K562 (cell line): ENCODE data around the gene RHOC. TPM values are rescaled to one million over a fixed set of nuclear protein-coding genes. Genes with fewer than 3 reads are reported as not detected.

ENCODE experiments used
- ATAC-seq: fragments of 200-7000 bp; cut with Tn5 transposase; 3 replicates; pipeline ENCODE4 v1.9.1; 2020; ENCODE audit warnings: moderate library complexity
- BruUV-seq: library from RNA; stranded (reverse); fragments of 400-500 nt; replicated peaks from 2 replicates; lab custom pipeline; 2021; lab: Mats Ljungman, UMichigan
- CTCF ChIA-PET: fragments of 300-600 bp; formaldehyde crosslinking; extraction: SDS; loops from one replicate; lab custom pipeline; 2021; ENCODE audit warnings: low intra/inter-chr PET ratio; lab: Yijun Ruan, JAX
- POLR2A ChIA-PET: fragments of 300-600, 350-650 bp; sonication (Branson Sonifier 250); formaldehyde crosslinking; extraction: SDS; loops from one replicate; lab custom pipeline; 2021; ENCODE audit warnings: antibody characterized with exemption, inconsistent platforms; lab: Yijun Ruan, JAX
- DNase-seq, 4 experiments: peaks; one replicate each; pipeline versions ENCODE4 v3.0.0 to v3.0.0-alpha.2; 2011 to 2018; ENCODE audit warnings: low spot score in 3 of 4, mixed read lengths in 3 of 4; ENCODE audit errors: extremely low read depth in 1 of 4
- FAIRE-seq: peaks from 2 replicates; lab custom pipeline; 2011; peaks lifted over from hg19 to GRCh38; lab: Jason Lieb, UNC
- H2AFZ ChIP-seq: 2 replicates; pipeline ENCODE4 v1.6.0; 2011; ENCODE audit warnings: low read depth, low read length, control low read depth, inconsistent platforms
- H3K27ac ChIP-seq: fragments of 200-600 bp; 3 replicates; pipeline ENCODE4 v1.8.0; 2011; ENCODE audit warnings: low read depth, mild to moderate bottlenecking, control low read depth, inconsistent platforms, low read length, moderate library complexity, mixed read lengths; ENCODE audit errors: extremely low read depth
- H3K27me3 ChIP-seq, 2 experiments: fragments of 300-600 bp in 1 of 2; 2 replicates in 1 of 2; 3 replicates in 1 of 2; pipeline versions ENCODE4 v1.6.0 to v1.8.0; 2011; ENCODE audit warnings: inconsistent platforms in 2 of 2, low read length in 2 of 2, mild to moderate bottlenecking in 1 of 2, mixed read lengths in 1 of 2, moderate library complexity in 1 of 2; ENCODE audit not compliant: control insufficient read depth in 2 of 2, insufficient read depth in 2 of 2
- H3K36me3 ChIP-seq: fragments of 300-600 bp; 3 replicates; pipeline ENCODE4 v1.8.0; 2011; ENCODE audit warnings: mild to moderate bottlenecking, low read length, inconsistent platforms; ENCODE audit not compliant: control insufficient read depth, insufficient read depth
- H3K4me1 ChIP-seq, 2 experiments: fragments of 200-600 bp in 1 of 2; replicated peaks in 1 of 2; 2 replicates in 1 of 2; 3 replicates in 1 of 2; pipeline versions ENCODE4 v1.5.1 to v1.8.0; 2011; ENCODE audit warnings: inconsistent platforms in 2 of 2, low read length in 2 of 2, mild to moderate bottlenecking in 1 of 2, mixed read lengths in 1 of 2, moderate library complexity in 1 of 2; ENCODE audit not compliant: control insufficient read depth in 2 of 2, insufficient read depth in 2 of 2
- H3K4me2 ChIP-seq: 2 replicates; pipeline ENCODE4 v1.6.1; 2011; ENCODE audit warnings: low read length, control low read depth, inconsistent platforms, mixed read lengths; ENCODE audit not compliant: insufficient read depth
- H3K4me3 ChIP-seq: fragments of 200-600 bp; sonication (generic), shearing (Covaris generic); 2 replicates; pipeline ENCODE4 v1.5.1; 2016; ENCODE audit warnings: control low read depth, inconsistent platforms
- H3K79me2 ChIP-seq: fragments of 200-600 bp; 3 replicates; pipeline ENCODE4 v1.8.0; 2011; ENCODE audit warnings: low read length, inconsistent platforms; ENCODE audit not compliant: control insufficient read depth, insufficient read depth
- H3K9ac ChIP-seq, 2 experiments: 2 replicates each; pipeline versions ENCODE4 v1.6.0 to v1.6.1; 2011; ENCODE audit warnings: low read depth in 2 of 2, low read length in 2 of 2, control low read depth in 1 of 2, inconsistent platforms in 1 of 2, mild to moderate bottlenecking in 1 of 2, mixed read lengths in 1 of 2; ENCODE audit not compliant: insufficient read depth in 1 of 2
- H3K9me1 ChIP-seq: one replicate; pipeline ENCODE4 v1.6.0; 2011; ENCODE audit warnings: inconsistent platforms, mild to moderate bottlenecking, low read length, moderate library complexity; ENCODE audit not compliant: control insufficient read depth, insufficient read depth
- H3K9me3 ChIP-seq: replicated peaks from 2 replicates; pipeline ENCODE4 v1.5.1; 2011; ENCODE audit warnings: low read depth, low read length, inconsistent platforms; ENCODE audit not compliant: control insufficient read depth, insufficient read depth
- H4K20me1 ChIP-seq: replicated peaks from 2 replicates; pipeline ENCODE4 v1.6.1; 2011; ENCODE audit warnings: low read length, inconsistent platforms, mixed read lengths; ENCODE audit not compliant: control insufficient read depth, insufficient read depth
- FOXA3 ChIP-seq, 2 experiments: fragments of 450-650 bp in 1 of 2; sonication (generic) in 1 of 2; formaldehyde crosslinking; IDR thresholded peaks in 1 of 2; conservative IDR thresholded peaks in 1 of 2; 2 replicates each; pipeline versions ENCODE4 v1.4.0 to v1.8.0; 2020 to 2022; ENCODE audit warnings: mild to moderate bottlenecking in 2 of 2, missing genetic modification reagents in 1 of 2
- MYNN ChIP-seq, 2 experiments: sonication (generic); formaldehyde crosslinking in 1 of 2; IDR thresholded peaks; 2 replicates each; pipeline versions ENCODE4 v1.5.0 to v1.6.1; 2016 to 2020; ENCODE audit warnings: antibody characterized with exemption in 1 of 2, missing genetic modification reagents in 1 of 2
- PTTG1 ChIP-seq: fragments of 450-650 bp; IDR thresholded peaks from 2 replicates; pipeline ENCODE4 v1.6.1; 2016; ENCODE audit warnings: low read depth, mild to moderate bottlenecking, missing genetic modification characterization, missing compliant biosample characterization
- ZNF124 ChIP-seq: sonication (generic); formaldehyde crosslinking; IDR thresholded peaks from 2 replicates; pipeline ENCODE4 v1.8.1; 2022; ENCODE audit warnings: missing genetic modification reagents
- ZNF766 ChIP-seq: fragments of 200-800 bp; sonication (Bioruptor generic); conservative IDR thresholded peaks from 2 replicates; pipeline ENCODE4 v1.6.1; 2016; ENCODE audit warnings: missing genetic modification characterization, missing compliant biosample characterization
- WGBS: fragments of 100-300 bp; shearing (Covaris generic); methylation state at CpG from one replicate; pipeline ENCODE4 v1.1.6; 2016; ENCODE audit warnings: low coverage, mixed read lengths; ENCODE audit not compliant: insufficient coverage; ENCODE audit errors: missing lambda C conversion rate; 5-methylcytosine and 5-hydroxymethylcytosine counted together
- in situ Hi-C: fragments of 300-500 bp; cut with MboI; formaldehyde crosslinking; loops from 4 replicates; pipeline ENCODE4 v1.15.0; 2018; ENCODE audit warnings: inconsistent platforms, mixed read lengths
- intact Hi-C: fragments of 100-400 bp; cut with micrococcal nuclease; formaldehyde crosslinking; loops from 2 replicates; pipeline ENCODE4 v1.14.2; 2022
- polyA plus RNA-seq, 8 experiments: library from polyadenylated mRNA; depleted of rRNA in 4 of 8; stranded (reverse) in 5 of 8; unstranded in 3 of 8; fragments of >200 nt; fragmentation: Nextera tagmentation in 2 of 8; fragmentation: Illumina TruSeq in 1 of 8; extraction: Ambion mirVana in 2 of 8; extraction: Trizol in 1 of 8; gene quantifications; 2 replicates each; pipeline versions ENCODE4 v1.2.1 to v1.2.3, GENCODE V29; 2011 to 2014; ENCODE audit warnings: inconsistent platforms in 1 of 8, missing spikeins in 1 of 8
- total RNA-seq, 7 experiments: library from RNA; depleted of rRNA in 6 of 7; stranded (reverse); fragments of >200 nt in 6 of 7; fragmentation: Illumina TruSeq in 2 of 7; extraction: Trizol in 2 of 7; gene quantifications; 2 replicates each; pipeline versions ENCODE4 v1.2.1 to v1.2.3, GENCODE V29; 2011 to 2021; ENCODE audit warnings: low replicate concordance in 1 of 7
- TF ChIP-seq, protein P1 (sequence below): fragments of 450-650 bp; formaldehyde crosslinking; IDR thresholded peaks from 2 replicates; pipeline ENCODE4 v1.4.0; 2022; ENCODE audit warnings: missing genetic modification characterization
- TF ChIP-seq, protein P2 (sequence below): fragments of 450-650 bp; IDR thresholded peaks from 2 replicates; pipeline ENCODE4 v1.7.0; 2016; ENCODE audit warnings: borderline replicate concordance

RHOC gene
- total and polyA plus RNA-seq, 9 of the 15 experiments (the other 6 are each of a cell fraction or from before 2014, with no cell fraction given), result 35.2 to 364 (median 204) TPM

DNA sequence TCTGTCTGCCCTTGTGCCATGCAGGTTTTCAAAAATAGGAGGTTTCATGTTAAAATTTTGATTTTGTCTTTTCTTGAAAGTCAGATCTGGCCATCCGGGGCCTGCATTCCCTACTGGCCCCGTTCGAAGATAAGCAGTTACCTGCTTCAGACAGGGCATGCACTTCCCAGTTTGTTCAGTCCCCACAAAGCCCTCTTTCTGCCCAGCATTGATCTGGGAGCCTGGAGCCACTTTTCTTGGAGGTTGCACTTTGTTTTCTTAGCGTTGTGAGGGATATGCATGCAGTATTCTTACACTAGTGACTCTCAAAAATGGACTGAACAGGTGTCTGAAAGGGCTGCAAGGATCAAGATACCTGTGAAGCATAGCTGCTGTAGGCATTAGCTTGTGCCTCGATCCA is 21.0 kb downstream of the RHOC start:
- Histone ChIP-seq H3K9me3 (no peaks in the 10 kb centered on the region), H3K9ac (no peak overlapping the region), H3K4me2 (no peak overlapping the region), H3K9me1 (peaks cover 4% of the 10 kb centered on the region), H4K20me1 (peaks cover 6% of the 10 kb centered on the region), H3K27ac (no peak overlapping the region), H3K79me2 (peaks cover 5% of the 10 kb centered on the region; the same call in 2 of the 3 replicates), H2AFZ (no peak overlapping the region), H3K4me3 (no peak overlapping the region), H3K4me1 (peaks cover 18% of the 10 kb centered on the region in 2 experiments; a peak in 4 of 5 replicates), H3K27me3 (no peaks in the 10 kb centered on the region), H3K36me3 (peaks cover 34% of the 10 kb centered on the region; the same call in 2 of the 3 replicates)
- DNase-seq (peak in 1 of 4 experiments; percentile 7), ATAC-seq (no peak), FAIRE-seq (no peak)
- ChIA-PET CTCF (no interaction called here), POLR2A (interaction anchor here (0.8 to 3.3 kb wide), 3 partner anchors 13 to 1150 kb away, joined by 3 to 31 read pairs (median 9); no protein-coding TSS in a partner anchor)
- 72% methylated on average over 5 of the region's 5 CpGs for WGBS
- TF ChIP-seq, protein P1, sequence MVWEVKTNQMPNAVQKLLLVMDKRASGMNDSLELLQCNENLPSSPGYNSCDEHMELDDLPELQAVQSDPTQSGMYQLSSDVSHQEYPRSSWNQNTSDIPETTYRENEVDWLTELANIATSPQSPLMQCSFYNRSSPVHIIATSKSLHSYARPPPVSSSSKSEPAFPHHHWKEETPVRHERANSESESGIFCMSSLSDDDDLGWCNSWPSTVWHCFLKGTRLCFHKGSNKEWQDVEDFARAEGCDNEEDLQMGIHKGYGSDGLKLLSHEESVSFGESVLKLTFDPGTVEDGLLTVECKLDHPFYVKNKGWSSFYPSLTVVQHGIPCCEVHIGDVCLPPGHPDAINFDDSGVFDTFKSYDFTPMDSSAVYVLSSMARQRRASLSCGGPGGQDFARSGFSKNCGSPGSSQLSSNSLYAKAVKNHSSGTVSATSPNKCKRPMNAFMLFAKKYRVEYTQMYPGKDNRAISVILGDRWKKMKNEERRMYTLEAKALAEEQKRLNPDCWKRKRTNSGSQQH (CRISPR knock-in tag), result no peak
- TF ChIP-seq FOXA3 (CRISPR knock-in tag; conservative IDR thresholded peaks at IDR 0.05 in 1 of 2, IDR thresholded peaks at IDR 0.05 in 1 of 2) (0 out of 4 replicates have a peak, but pooled peaks of 1 of the 2 experiments have one; percentile 38), PTTG1 (no peak)
- in situ Hi-C loops (no loop called here), intact Hi-C loops (no loop called here)
- BruUV-seq, result no TSS peak

DNA sequence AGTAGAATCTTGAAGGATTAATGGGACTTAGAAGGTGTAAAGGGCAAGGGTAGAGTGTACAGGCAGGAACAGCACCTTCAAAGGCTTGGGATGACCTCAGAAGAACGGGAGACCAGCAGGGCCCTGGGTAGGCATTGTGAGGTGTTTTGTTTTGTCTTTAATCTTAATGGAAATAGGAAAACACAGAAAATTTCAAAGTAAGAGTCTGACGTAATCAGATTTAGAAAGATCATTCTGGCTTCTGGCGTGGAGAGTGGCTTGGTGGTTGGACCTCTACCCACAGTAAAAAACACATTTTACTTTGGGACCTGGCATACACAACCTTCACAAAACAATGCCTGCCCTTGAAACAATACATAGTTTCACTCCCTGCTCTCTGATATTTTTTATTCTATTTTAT is 28.3 kb downstream of the RHOC start:
- no peaks in the 10 kb centered on the region for H4K20me1 ChIP-seq
- no peak overlapping the region for H3K4me2 ChIP-seq
- H3K4me1 ChIP-seq, result peaks cover 18 to 33% of the 10 kb centered on the region in 2 experiments
- intact Hi-C loops (no loop called here), in situ Hi-C loops (no loop called here)
- H3K27me3 ChIP-seq, result no peaks in the 10 kb centered on the region
- POLR2A ChIA-PET, result no interaction called here
- no peak for DNase-seq
- no TSS peak for BruUV-seq
- 62% methylated on average over 3 of the region's 3 CpGs for WGBS
- H3K9ac ChIP-seq, result no peak overlapping the region
- H3K9me3 ChIP-seq, result no peaks in the 10 kb centered on the region
- no peak for FAIRE-seq
- peaks cover 59% of the 10 kb centered on the region for H3K79me2 ChIP-seq
- H2AFZ ChIP-seq, result no peak overlapping the region
- TF ChIP-seq ZNF766 (CRISPR knock-in tag) (0 out of 2 replicates have a peak, but pooled peaks have one; percentile 33), ZNF124 (CRISPR knock-in tag) (no peak), MYNN (IDR thresholded peaks at IDR 0.05) (peak; percentile 97), MYNN (CRISPR knock-in tag; IDR thresholded peaks at IDR 0.05) (no peak)
- TF ChIP-seq, protein P2, sequence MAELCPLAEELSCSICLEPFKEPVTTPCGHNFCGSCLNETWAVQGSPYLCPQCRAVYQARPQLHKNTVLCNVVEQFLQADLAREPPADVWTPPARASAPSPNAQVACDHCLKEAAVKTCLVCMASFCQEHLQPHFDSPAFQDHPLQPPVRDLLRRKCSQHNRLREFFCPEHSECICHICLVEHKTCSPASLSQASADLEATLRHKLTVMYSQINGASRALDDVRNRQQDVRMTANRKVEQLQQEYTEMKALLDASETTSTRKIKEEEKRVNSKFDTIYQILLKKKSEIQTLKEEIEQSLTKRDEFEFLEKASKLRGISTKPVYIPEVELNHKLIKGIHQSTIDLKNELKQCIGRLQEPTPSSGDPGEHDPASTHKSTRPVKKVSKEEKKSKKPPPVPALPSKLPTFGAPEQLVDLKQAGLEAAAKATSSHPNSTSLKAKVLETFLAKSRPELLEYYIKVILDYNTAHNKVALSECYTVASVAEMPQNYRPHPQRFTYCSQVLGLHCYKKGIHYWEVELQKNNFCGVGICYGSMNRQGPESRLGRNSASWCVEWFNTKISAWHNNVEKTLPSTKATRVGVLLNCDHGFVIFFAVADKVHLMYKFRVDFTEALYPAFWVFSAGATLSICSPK, result no peak
- H3K36me3 ChIP-seq, result peaks cover 18% of the 10 kb centered on the region
- H3K27ac ChIP-seq, result no peak overlapping the region
- no peak overlapping the region for H3K4me3 ChIP-seq
- no peak for ATAC-seq
- H3K9me1 ChIP-seq, result no peaks in the 10 kb centered on the region
- CTCF ChIA-PET, result no interaction called here
